ENCODE results near the gene TRAPPC8.
"Not testable (repeated sequence)": the region's sequence is repeated elsewhere in the genome, so short reads cannot be mapped to it uniquely, and the experiment has no call there.

- not testable (repeated sequence) for TF ChIP-seq CTCF, POLR2A (IDR thresholded peaks at IDR 0.05)
Observed at GRCh38 chr18:31826673-31827325, 116.1 kb downstream of the TRAPPC8 start.

Data from thyroid gland (tissue), 4 donors.